OCI-LY1 (cell line): ENCODE data around the gene SSUH2.

ENCODE experiments used
- EZH2 ChIP-seq: fragments of 200-600 bp; sonication (generic), shearing (Covaris generic); IDR thresholded peaks from 2 replicates; pipeline ENCODE4 v1.8.0; 2017; ENCODE audit warnings: borderline replicate concordance, mixed run types, mild to moderate bottlenecking, antibody characterized with exemption, low read length, moderate library complexity, mixed read lengths
- TF ChIP-seq, protein P1 (sequence below): fragments of 200-600 bp; sonication (generic), shearing (Covaris generic); IDR thresholded peaks from 2 replicates; pipeline ENCODE4 v1.5.1; 2017; ENCODE audit warnings: mild to moderate bottlenecking, antibody characterized with exemption, low read length, moderate library complexity, mixed read lengths

- TF ChIP-seq, protein P1, sequence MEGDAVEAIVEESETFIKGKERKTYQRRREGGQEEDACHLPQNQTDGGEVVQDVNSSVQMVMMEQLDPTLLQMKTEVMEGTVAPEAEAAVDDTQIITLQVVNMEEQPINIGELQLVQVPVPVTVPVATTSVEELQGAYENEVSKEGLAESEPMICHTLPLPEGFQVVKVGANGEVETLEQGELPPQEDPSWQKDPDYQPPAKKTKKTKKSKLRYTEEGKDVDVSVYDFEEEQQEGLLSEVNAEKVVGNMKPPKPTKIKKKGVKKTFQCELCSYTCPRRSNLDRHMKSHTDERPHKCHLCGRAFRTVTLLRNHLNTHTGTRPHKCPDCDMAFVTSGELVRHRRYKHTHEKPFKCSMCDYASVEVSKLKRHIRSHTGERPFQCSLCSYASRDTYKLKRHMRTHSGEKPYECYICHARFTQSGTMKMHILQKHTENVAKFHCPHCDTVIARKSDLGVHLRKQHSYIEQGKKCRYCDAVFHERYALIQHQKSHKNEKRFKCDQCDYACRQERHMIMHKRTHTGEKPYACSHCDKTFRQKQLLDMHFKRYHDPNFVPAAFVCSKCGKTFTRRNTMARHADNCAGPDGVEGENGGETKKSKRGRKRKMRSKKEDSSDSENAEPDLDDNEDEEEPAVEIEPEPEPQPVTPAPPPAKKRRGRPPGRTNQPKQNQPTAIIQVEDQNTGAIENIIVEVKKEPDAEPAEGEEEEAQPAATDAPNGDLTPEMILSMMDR = no peak
- no peak for TF ChIP-seq EZH2
Measured at GRCh38 chr3:8648909-8649741, 4.5 kb upstream of the SSUH2 start.
